Mucosa of gallbladder (tissue), 1 donor: Measurements from ENCODE around the gene NOG. TPM values are rescaled to one million over a fixed set of nuclear protein-coding genes. Genes with fewer than 3 reads are reported as not detected.

Source experiments
- DNase-seq: peaks from one replicate; pipeline ENCODE4 v3.0.0-alpha.2; 2020; ENCODE audit warnings: low spot score
- total RNA-seq: library from RNA; stranded (reverse); gene quantifications from one replicate; pipeline ENCODE4 v1.2.1, GENCODE V29; 2021
- donor health status: DM: no; HTN: no; CAD: no.

NOG gene
- total RNA-seq = 0.20 TPM

GRCh38 chr17:56593646-56594319 lies at the start of gene NOG:
Gene NOG (plus strand): TSS chr17:56593699. CDS start chr17:56594224, 525 bp downstream.
- peak; percentile 54 for DNase-seq

- DNase-seq = no peak
These were observed 48.4 kb upstream of the NOG start for GRCh38 chr17:56545106-56545505.

GRCh38 chr17:56545930-56546329 lies 47.6 kb upstream of the NOG start:
- DNase-seq = no peak

- DNase-seq = no peak
These were observed 44.8 kb upstream of the NOG start for GRCh38 chr17:56548661-56549060.

GRCh38 chr17:56549501-56549900 lies 44.0 kb upstream of the NOG start:
- no peak for DNase-seq

- no peak for DNase-seq
These were observed 35.8 kb upstream of the NOG start for GRCh38 chr17:56557682-56558081.

- DNase-seq = no peak
These were observed 35.4 kb upstream of the NOG start for GRCh38 chr17:56558088-56558487.

- DNase-seq = no peak
These were observed 23.3 kb upstream of the NOG start for GRCh38 chr17:56570199-56570598.

- no peak for DNase-seq
These were observed 22.0 kb upstream of the NOG start for GRCh38 chr17:56571456-56571855.

GRCh38 chr17:56577190-56577842 lies 16.2 kb upstream of the NOG start:
- DNase-seq = no peak

GRCh38 chr17:56577843-56578204 lies 15.7 kb upstream of the NOG start:
- no peak for DNase-seq

- no peak for DNase-seq
These were observed 11.6 kb upstream of the NOG start for GRCh38 chr17:56581635-56582627.

- no peak for DNase-seq
These were observed 9.7 kb upstream of the NOG start for GRCh38 chr17:56583772-56584171.

GRCh38 chr17:56587298-56587697 lies 6.2 kb upstream of the NOG start:
- no peak for DNase-seq

- DNase-seq = peak; percentile 25
These were observed 913 bp upstream of the NOG start for GRCh38 chr17:56592487-56593085.

GRCh38 chr17:56593086-56593645 lies 333 bp upstream of the NOG start:
- no peak for DNase-seq

GRCh38 chr17:56594320-56595107 lies 1.0 kb downstream of the NOG start:
- DNase-seq = no peak

- no peak for DNase-seq
These were observed 1.6 kb downstream of the NOG start for GRCh38 chr17:56595108-56595418.

GRCh38 chr17:56595831-56596690 lies 2.6 kb downstream of the NOG start:
- DNase-seq = no peak
